Activated T-cell treated with anti-CD3 and anti-CD28 coated beads for 4 hours (primary cell): ENCODE data around the gene SLC12A1.

Experiments
- DNase-seq: peaks from one replicate; pipeline ENCODE4 v3.0.0-alpha.2; 2020

Gene SLC12A1

GRCh38 chr15:48205981-48206380, at the start of gene SLC12A1:
Gene SLC12A1 (plus strand): TSS chr15:48206302. CDS start chr15:48207720, 1,418 bp downstream.
- no peak for DNase-seq

GRCh38 chr15:48168616-48169015, 37.5 kb upstream of the SLC12A1 start:
- no peak for DNase-seq

DNA sequence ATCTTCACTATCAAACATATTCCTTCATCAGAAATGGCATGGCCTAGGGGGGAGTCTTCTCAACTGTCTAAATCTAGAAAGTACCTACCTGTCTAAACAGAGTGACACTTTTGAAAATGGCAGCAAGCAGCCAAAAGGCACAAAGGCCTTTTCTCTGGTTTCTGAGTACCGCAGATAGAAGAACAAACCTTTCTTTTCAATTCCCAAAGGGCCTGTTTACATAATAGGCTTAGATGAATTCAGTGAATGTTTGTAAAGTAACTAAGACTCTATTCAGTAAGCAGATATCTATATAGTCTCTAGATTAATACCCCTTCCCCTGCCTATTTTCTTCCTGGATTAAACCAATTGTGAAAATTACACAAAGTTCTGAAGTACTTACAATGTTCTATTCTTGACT, 35.1 kb upstream of the SLC12A1 start:
- DNase-seq = no peak

DNA sequence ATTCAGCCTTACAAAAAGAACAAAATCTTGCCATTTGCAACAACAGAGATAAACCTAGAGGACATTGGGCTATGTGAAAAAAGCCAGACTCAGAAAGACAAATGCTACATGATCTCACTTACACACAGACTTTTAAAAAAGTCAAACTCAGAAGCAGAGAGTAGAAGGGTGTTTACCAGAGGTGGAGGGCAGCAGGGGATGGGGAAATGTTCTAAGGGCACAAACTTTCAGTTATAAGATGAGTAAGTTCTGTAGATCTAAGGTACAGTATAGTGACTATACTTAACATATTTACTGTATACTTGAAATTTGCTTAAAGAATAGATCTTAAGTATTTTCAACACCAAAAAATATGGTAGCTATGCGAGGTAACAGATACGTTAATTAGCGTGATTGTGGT, 31.0 kb upstream of the SLC12A1 start:
- DNase-seq = no peak

- DNase-seq = no peak
Observed at GRCh38 chr15:48176112-48176511, 30.0 kb upstream of the SLC12A1 start.

GRCh38 chr15:48176957-48177356, 29.1 kb upstream of the SLC12A1 start:
- DNase-seq = no peak

- DNase-seq = no peak
Observed at GRCh38 chr15:48177383-48177765, 28.7 kb upstream of the SLC12A1 start.

DNA sequence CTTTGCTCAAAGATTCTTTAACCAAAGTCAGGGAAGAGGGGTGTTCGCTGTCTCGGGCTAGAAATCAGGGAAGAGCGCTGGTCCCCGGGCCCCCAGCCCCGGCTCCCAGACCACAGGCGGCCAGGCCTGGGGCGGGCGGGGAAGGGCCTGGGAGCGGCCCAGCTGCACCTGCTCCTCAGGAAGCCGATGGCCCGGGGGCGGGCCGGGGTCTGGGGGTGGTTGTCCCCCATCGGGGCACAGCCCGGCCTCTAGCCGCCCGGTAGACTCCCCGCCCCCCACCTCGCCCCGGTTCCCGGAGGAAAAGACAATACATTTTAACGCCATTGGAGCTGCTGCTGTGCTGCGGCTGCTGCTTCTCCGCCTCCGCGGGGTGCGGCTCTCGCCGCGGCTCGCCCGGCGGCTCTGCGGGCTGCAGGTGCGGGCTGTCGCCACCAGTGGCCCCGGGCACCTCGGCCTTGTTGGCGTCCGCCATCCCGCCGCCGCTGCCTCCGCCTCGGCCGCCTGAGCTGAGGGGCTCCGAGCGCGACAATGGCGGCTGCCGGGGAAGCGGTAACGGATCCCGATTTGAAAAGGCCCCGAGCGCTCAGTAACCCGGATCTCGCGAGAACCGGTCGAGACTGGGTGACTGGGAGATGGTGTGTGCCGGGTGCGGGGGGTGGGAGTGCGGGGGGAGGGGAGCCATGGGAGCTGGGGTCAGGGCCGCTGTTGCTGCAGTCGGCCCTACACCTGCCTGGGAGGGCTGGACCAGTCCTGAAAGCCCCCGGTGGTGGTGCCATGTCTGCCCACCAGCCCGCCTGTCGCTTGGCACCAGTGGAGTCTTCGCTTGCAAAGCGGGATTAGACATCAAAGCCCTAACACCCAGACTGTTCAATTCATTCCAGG, 28.1 kb upstream of the SLC12A1 start, which contains the start of gene MYEF2:
Gene MYEF2 (minus strand): TSS at position 530 of the 882 bp plus-strand sequence. CDS start 58 bp downstream, at position 472.
- DNase-seq = peak; percentile 57

- DNase-seq = no peak
Observed at GRCh38 chr15:48178648-48178931, 27.5 kb upstream of the SLC12A1 start.

GRCh38 chr15:48182749-48183148, 23.4 kb upstream of the SLC12A1 start:
- DNase-seq = no peak

GRCh38 chr15:48185529-48185928, 20.6 kb upstream of the SLC12A1 start:
- no peak for DNase-seq

DNA sequence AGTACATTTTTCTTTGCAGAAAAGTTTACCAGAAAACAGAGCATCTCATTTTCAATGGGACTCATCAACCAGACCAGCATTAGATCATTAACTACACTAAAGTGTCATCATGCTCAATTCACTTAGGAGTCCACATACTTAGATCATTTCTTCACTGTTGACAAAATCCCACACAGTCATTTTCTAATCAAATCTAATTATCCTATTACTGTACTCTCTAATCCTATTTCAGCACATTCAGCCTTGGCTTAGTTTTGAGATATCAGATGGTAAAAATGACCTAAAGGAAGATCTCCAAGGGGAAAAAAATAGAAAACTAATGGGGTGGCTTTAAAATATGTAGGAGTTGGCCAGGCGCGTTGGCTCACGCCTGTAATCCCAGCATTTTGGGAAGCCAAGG, 19.8 kb upstream of the SLC12A1 start:
- DNase-seq = no peak

DNA sequence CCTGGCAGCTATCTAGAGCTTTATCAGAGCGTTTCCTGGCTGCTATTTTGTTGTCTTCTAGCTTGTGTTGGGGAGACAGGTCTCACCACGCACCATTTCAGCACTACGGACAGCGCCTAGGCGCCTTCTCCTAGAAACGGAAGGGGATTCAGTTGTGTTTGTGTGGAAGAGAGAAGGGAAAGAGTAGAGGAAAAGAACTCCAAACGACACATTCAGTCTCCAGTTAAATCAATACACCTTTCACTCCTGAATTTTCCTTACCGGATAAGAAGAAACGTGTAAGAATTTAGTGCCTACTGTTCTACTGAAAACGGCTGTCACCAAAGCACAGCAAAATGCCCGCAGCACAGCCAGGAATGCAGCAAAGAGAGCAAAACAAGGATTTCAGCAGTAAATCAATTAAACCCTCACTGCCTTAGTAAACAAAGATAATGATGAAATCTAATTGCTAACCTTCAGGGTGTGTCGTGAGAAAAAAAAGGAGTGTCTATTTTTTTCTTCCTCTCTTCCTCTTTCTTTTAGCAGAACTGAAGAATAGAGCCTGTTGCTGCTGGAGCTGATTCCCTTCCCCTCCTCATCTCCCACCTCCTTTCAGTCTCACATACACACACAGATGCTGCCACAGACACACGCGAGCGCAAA, 15.0 kb upstream of the SLC12A1 start:
- DNase-seq = peak; percentile 10

- DNase-seq = no peak
Observed at GRCh38 chr15:48191574-48192225, 14.4 kb upstream of the SLC12A1 start, which contains the start of gene CTXN2. Gene CTXN2 (plus strand): TSS chr15:48191665. CDS start chr15:48201301, 9,636 bp downstream.

GRCh38 chr15:48202068-48202467, 4.0 kb upstream of the SLC12A1 start:
- DNase-seq = no peak

DNA sequence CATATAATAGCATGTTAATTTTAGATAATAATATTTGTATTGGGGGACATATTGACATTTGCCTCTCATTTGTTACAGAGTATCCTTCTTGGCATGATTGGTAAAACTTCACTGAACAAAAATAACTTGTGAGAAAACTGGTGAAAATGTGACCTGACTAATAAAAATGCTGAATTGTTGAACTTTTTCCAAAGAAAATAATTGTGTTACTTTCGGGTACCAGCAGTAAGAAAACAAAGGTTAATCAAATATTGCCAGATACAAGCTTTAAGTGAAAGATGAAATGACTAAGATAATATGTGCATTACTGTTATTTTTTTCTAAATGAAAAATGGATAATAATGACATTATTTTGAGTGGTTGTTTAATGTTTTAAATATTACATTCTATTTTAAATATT, 15.2 kb downstream of the SLC12A1 start:
- no peak for DNase-seq

GRCh38 chr15:48221885-48222284, 15.8 kb downstream of the SLC12A1 start:
- no peak for DNase-seq

DNA sequence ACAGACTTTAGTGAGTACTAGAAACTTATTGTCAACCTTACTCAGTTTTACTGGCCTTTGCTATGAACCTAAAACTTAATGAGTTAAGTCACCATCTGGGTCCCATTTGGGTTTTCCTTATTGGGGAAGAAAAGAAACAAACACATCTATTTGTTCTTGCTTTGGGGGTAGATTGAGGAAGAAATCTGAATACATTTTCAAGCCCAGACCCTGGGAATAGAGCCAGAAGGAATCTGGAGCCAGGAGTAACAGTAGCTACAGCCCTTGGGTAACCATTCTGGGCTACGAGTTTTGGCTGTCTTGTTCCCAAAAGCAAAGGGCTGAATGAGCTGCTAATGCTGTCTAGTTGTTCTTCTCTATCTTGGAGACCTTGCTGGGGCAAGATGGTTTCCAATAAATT, 16.5 kb downstream of the SLC12A1 start:
- DNase-seq = no peak

DNA sequence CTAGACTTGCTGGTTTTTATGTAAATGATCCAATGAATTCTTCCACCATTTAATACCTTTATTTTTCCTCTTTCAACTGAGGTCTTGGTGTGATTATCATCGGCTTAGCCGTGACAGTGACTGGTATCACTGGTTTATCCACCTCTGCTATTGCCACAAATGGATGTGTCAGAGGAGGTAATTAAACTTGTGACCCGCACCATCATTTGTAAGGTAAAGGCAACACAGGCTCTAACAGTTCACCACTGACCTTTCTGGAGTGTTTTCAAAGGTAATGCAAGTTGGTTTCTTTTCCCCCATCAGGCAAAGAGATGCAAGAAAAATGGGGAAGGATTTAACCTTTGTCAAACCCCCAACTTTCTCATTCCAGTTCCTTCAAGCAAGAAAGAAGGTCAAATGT, 19.7 kb downstream of the SLC12A1 start:
- no peak for DNase-seq

DNA sequence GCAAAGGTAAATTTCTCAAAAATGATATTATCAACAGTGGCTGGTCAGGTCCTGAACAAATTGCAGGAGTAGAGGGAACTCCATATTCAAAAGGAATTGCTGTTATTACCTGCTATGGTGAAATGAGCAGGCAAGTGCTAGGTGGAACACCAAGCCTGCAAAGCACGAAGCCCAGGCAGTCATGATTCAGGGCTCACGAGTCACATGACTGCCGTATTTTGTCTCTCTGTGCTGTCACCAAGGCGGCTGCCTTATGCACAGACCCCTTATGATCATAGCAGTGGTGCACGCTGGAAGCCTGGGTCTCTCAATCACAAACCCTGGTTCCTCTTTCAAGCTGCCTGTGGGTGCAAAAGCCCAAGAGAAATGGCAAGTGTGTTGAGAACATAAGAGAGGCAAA, 24.4 kb downstream of the SLC12A1 start:
- no peak for DNase-seq

GRCh38 chr15:48233246-48233645, 27.1 kb downstream of the SLC12A1 start:
- DNase-seq = no peak

GRCh38 chr15:48239334-48239733, 33.2 kb downstream of the SLC12A1 start:
- DNase-seq = no peak

- no peak for DNase-seq
Observed at GRCh38 chr15:48242015-48242414, 35.9 kb downstream of the SLC12A1 start.

DNA sequence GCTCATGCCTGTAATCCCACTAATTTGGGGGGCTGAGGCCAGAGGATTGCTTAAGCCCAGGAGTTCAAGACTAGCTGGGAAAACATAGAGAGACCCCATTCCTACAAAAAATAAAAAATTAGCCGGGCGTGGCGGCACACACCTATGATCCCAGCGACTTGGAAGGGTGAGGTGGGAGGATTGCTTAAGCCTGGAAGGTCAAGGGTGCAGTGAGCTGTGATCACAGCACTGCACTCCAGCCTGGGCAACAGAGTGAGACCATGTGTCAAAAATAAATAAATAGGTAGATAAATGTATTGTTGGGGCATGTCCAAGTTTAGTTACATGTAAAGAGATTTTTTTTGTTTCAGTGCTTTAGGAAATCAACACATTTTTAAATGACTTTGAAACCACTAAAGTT, 36.4 kb downstream of the SLC12A1 start:
- DNase-seq = no peak
